ENCODE data around the gene THEM5.

The THEM5 gene

GRCh38 chr1:151799179-151800022, 54.1 kb downstream of the THEM5 start:
- 49 to 66% methylated on average over 6 to 8 of the region's 9 CpGs for WGBS, 2 experiments (ENCODE audit: insufficient coverage in 2 of 2)
- H3K36me3 ChIP-seq (ENCODE audit: control insufficient read depth, insufficient read depth, low read length): no peaks in the 10 kb centered on the region
- no peak overlapping the region for H3K4me3 ChIP-seq (ENCODE audit: extremely low read depth, insufficient read depth, low read length, poor library complexity, severe bottlenecking)
- H3K9me3 ChIP-seq (ENCODE audit: control insufficient read depth, low read length): no peaks in the 10 kb centered on the region
- peaks cover 9% of the 10 kb centered on the region for H3K4me1 ChIP-seq (ENCODE audit: control insufficient read depth, insufficient read depth, low read length, poor library complexity, severe bottlenecking)
- H3K27ac ChIP-seq (ENCODE audit: low read depth, low read length, severe bottlenecking): no peak overlapping the region

DNA sequence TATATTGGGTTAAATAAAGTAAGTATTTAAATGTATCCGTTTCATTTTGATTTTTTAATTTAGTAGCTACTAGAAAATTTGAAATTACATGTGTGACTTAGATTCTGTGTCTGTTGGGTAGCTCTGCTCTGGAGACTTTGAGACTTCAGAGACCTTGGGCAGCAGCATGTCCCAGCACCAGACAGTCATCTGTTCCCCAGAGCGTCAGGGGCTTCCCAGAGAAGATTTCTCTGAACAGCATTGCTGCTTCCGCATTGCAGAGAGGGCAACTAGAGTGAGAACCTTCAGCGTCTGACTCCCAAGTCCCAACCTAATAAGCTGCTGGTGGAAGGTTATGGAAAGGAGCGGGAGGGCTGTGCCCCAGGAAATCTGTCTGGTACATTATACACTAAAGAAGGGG, 54.9 kb downstream of the THEM5 start:
- Histone ChIP-seq H3K27ac (ENCODE audit: low read depth, low read length, severe bottlenecking) (no peak overlapping the region), H3K4me3 (ENCODE audit: extremely low read depth, insufficient read depth, low read length, poor library complexity, severe bottlenecking) (no peak overlapping the region), H3K9me3 (ENCODE audit: control insufficient read depth, low read length) (no peaks in the 10 kb centered on the region), H3K36me3 (ENCODE audit: control insufficient read depth, insufficient read depth, low read length) (no peaks in the 10 kb centered on the region), H3K4me1 (ENCODE audit: control insufficient read depth, insufficient read depth, low read length, poor library complexity, severe bottlenecking) (peaks cover 9% of the 10 kb centered on the region)
- 83 to 100% methylated on average over 2 of the region's 5 CpGs for WGBS, 2 experiments (ENCODE audit: insufficient coverage in 2 of 2)
